T-cell (primary cell): ENCODE results near the gene ICAM5. TPM values are rescaled to one million over a fixed set of nuclear protein-coding genes. Genes with fewer than 3 reads are reported as not detected.

ENCODE experiments used
- ATAC-seq, 4 experiments: fragments of 200-7000 bp in 3 of 4; fragments of 150-1000 bp in 1 of 4; cut with Tn5 transposase; replicated peaks in 1 of 4; 1 replicate in 3 of 4; 2 replicates in 1 of 4; pipeline ENCODE4 v1.10.0; 2021; ENCODE audit warnings: moderate library complexity in 3 of 4, mild to moderate bottlenecking in 2 of 4, moderate number of reproducible peaks in 1 of 4
- CTCF ChIA-PET, 2 donors: fragments of 300-600 bp; sonication (Branson Sonifier 250); formaldehyde crosslinking; loops; one replicate each; lab custom pipeline; 2022; ENCODE audit warnings: antibody characterized with exemption in 2 of 2; lab: Charles Lee
- POLR2A ChIA-PET, 2 donors: fragments of 300-600 bp; sonication (Branson Sonifier 250); formaldehyde crosslinking; loops; one replicate each; lab custom pipeline; 2022; ENCODE audit warnings: antibody characterized with exemption in 2 of 2; lab: Charles Lee
- DNase-seq, 35 experiments: peaks; one replicate each; pipeline versions ENCODE4 v3.0.0 to v3.0.0-alpha.2; 2013 to 2023
- H3K27ac ChIP-seq: one replicate; pipeline ENCODE4 v1.5.1; 2013; ENCODE audit warnings: low read length
- H3K27me3 ChIP-seq, 2 experiments: replicated peaks in 1 of 2; 1 replicate in 1 of 2; 2 replicates in 1 of 2; pipeline versions ENCODE4 v1.6.1 to v1.7.0; 2013; ENCODE audit warnings: low read length in 1 of 2, mixed read lengths in 1 of 2; ENCODE audit not compliant: control insufficient read depth in 2 of 2, insufficient read depth in 2 of 2; ENCODE audit errors: extremely low read depth in 1 of 2
- H3K36me3 ChIP-seq, 2 donors: 1 replicate in 1 of 2; 2 replicates in 1 of 2; pipeline versions ENCODE4 v1.6.1 to v1.7.0; 2013; ENCODE audit warnings: low read length in 1 of 2; ENCODE audit not compliant: control insufficient read depth in 2 of 2, insufficient read depth in 1 of 2; ENCODE audit errors: extremely low read depth in 1 of 2
- H3K4me1 ChIP-seq, 2 experiments: 1 replicate in 1 of 2; 2 replicates in 1 of 2; pipeline versions ENCODE4 v1.6.1 to v1.7.0; 2013; ENCODE audit warnings: low read length in 2 of 2, mixed read lengths in 1 of 2; ENCODE audit not compliant: insufficient read depth in 2 of 2, control insufficient read depth in 1 of 2; ENCODE audit errors: extremely low read depth in 1 of 2
- H3K4me3 ChIP-seq, 2 donors: 1 replicate in 1 of 2; 2 replicates in 1 of 2; pipeline versions ENCODE4 v1.5.1 to v1.7.0; 2013; ENCODE audit warnings: mild to moderate bottlenecking in 2 of 2, low read length in 1 of 2, moderate library complexity in 1 of 2; ENCODE audit not compliant: control insufficient read depth in 1 of 2; ENCODE audit errors: extremely low read depth in 1 of 2
- H3K9me3 ChIP-seq: 2 replicates; pipeline ENCODE4 v1.7.0; 2013
- H3K27ac Mint-ChIP-seq, 2 donors: one replicate each; pipeline ENCODE4 v1.8.0; 2020 to 2021; ENCODE audit warnings: mild to moderate bottlenecking in 2 of 2, mixed read lengths in 2 of 2
- H3K27me3 Mint-ChIP-seq, 2 donors: one replicate each; pipeline ENCODE4 v1.8.0; 2021 to 2022; ENCODE audit warnings: mixed read lengths in 2 of 2
- H3K36me3 Mint-ChIP-seq: one replicate; pipeline ENCODE4 v1.8.0; 2021; ENCODE audit warnings: mixed read lengths
- H3K4me1 Mint-ChIP-seq, 3 donors: one replicate each; pipeline ENCODE4 v1.8.0; 2020 to 2022; ENCODE audit warnings: mixed read lengths in 3 of 3, mild to moderate bottlenecking in 1 of 3
- H3K4me3 Mint-ChIP-seq, 3 donors: one replicate each; pipeline ENCODE4 v1.8.0; 2020 to 2022; ENCODE audit warnings: mild to moderate bottlenecking in 3 of 3, mixed read lengths in 3 of 3, moderate library complexity in 3 of 3
- H3K9me3 Mint-ChIP-seq, 3 donors: one replicate each; pipeline ENCODE4 v1.8.0; 2020 to 2022; ENCODE audit warnings: mixed read lengths in 3 of 3
- WGBS: methylation state at CpG from one replicate; pipeline ENCODE4 v1.1.5; 2013; ENCODE audit warnings: missing lambda C conversion rate; ENCODE audit not compliant: insufficient coverage; 5-methylcytosine and 5-hydroxymethylcytosine counted together
- total RNA-seq, 35 experiments: library from RNA in 6 of 35; stranded (reverse) in 6 of 35; fragments of 120-200 nt in 1 of 35; gene quantifications; one replicate each; pipeline versions ENCODE4 v1.2.1 to v1.2.4 and lab custom pipeline; 2013 to 2026

ICAM5 gene
- total RNA-seq, 5 donors from 2014 or later (not counting 1 experiment from before 2014, with no cell fraction given) = 0.20 to 1.1 (median 0.59) TPM

DNA sequence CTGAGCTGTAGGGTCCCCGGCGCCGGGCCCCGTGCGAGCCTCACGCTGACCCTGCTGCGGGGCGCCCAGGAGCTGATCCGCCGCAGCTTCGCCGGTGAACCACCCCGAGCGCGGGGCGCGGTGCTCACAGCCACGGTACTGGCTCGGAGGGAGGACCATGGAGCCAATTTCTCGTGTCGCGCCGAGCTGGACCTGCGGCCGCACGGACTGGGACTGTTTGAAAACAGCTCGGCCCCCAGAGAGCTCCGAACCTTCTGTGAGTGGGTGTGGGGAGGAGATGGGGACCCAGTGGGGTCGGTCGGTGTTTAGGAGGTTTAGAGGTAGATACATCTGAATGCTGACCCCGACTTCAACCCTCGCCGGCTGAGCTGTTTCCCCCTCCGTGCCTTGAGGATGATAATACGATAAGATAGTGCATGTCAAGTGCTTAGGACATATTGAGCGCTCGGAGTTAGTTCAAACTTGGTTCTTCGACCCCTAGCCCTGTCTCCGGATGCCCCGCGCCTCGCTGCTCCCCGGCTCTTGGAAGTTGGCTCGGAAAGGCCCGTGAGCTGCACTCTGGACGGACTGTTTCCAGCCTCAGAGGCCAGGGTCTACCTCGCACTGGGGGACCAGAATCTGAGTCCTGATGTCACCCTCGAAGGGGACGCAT lies 1.9 kb downstream of the ICAM5 start:
- Mint-ChIP-seq H3K4me3 (peak overlapping the region; percentile 70 to 88 (median 73)), H3K4me1 (peaks cover 62 to 73% (median 70%) of the 10 kb centered on the region in 3 donors), H3K27me3 (peaks cover 33 to 78% of the 10 kb centered on the region in 2 donors), H3K27ac (peak overlapping the region in 1 of 2 donors; percentile 23), H3K9me3 (no peaks in the 10 kb centered on the region), H3K36me3 (no peaks in the 10 kb centered on the region)
- peaks cover 33 to 95% of the 10 kb centered on the region in 2 experiments for H3K4me1 ChIP-seq
- H3K27me3 ChIP-seq = peaks cover 15 to 97% of the 10 kb centered on the region in 2 experiments
- H3K36me3 ChIP-seq = no peaks in the 10 kb centered on the region
- ATAC-seq (peak in 1 of 4 experiments; percentile 4), DNase-seq (peak in 7 of 35 experiments; percentile 3 to 41 (median 16))
- H3K27ac ChIP-seq = no peak overlapping the region
- H3K9me3 ChIP-seq = no peaks in the 10 kb centered on the region
- H3K4me3 ChIP-seq = peak overlapping the region; percentile 39 to 49
- 2% methylated on average over 45 of the region's 49 CpGs for WGBS
- POLR2A ChIA-PET = interaction anchor here (0.6 kb wide), 2 partner anchors 20 to 164 kb away, joined by 5 to 11 read pairs; no protein-coding TSS in a partner anchor
- CTCF ChIA-PET = interaction anchor here in 1 of 2 donors (1.2 to 1.7 kb wide), 3 partner anchors 12 to 33 kb away, joined by 3 to 6 read pairs (median 4); partner anchors contain the start of gene ICAM1

GRCh38 chr19:10292206-10292788 lies 2.5 kb downstream of the ICAM5 start:
- H3K27ac ChIP-seq = no peak overlapping the region
- H3K27me3 ChIP-seq = peaks cover 15 to 93% of the 10 kb centered on the region in 2 experiments
- CTCF ChIA-PET = interaction anchor here in 1 of 2 donors (1.2 to 1.7 kb wide), 3 partner anchors 12 to 33 kb away, joined by 3 to 6 read pairs (median 4); partner anchors contain the start of gene ICAM1
- no peaks in the 10 kb centered on the region for H3K36me3 ChIP-seq
- 2% methylated on average over 36 of the region's 45 CpGs for WGBS
- H3K4me3 ChIP-seq = peak overlapping the region; percentile 39 to 67
- Mint-ChIP-seq H3K4me3 (peak overlapping the region; percentile 70 to 88 (median 73)), H3K36me3 (no peaks in the 10 kb centered on the region), H3K27ac (peak overlapping the region in 1 of 2 donors; percentile 16), H3K9me3 (no peaks in the 10 kb centered on the region), H3K4me1 (peaks cover 57 to 69% (median 66%) of the 10 kb centered on the region in 3 donors), H3K27me3 (peaks cover 33 to 78% of the 10 kb centered on the region in 2 donors)
- DNase-seq (peak in 29 of 35 experiments; percentile 31 to 74 (median 51)), ATAC-seq (peak; percentile 20 to 52 (median 26))
- H3K4me1 ChIP-seq = peaks cover 33 to 89% of the 10 kb centered on the region in 2 experiments
- POLR2A ChIA-PET = interaction anchor here in 1 of 2 donors (0.6 kb wide), 1 partner anchor 164 kb away, joined by 11 read pairs; no protein-coding TSS in a partner anchor
- no peaks in the 10 kb centered on the region for H3K9me3 ChIP-seq

DNA sequence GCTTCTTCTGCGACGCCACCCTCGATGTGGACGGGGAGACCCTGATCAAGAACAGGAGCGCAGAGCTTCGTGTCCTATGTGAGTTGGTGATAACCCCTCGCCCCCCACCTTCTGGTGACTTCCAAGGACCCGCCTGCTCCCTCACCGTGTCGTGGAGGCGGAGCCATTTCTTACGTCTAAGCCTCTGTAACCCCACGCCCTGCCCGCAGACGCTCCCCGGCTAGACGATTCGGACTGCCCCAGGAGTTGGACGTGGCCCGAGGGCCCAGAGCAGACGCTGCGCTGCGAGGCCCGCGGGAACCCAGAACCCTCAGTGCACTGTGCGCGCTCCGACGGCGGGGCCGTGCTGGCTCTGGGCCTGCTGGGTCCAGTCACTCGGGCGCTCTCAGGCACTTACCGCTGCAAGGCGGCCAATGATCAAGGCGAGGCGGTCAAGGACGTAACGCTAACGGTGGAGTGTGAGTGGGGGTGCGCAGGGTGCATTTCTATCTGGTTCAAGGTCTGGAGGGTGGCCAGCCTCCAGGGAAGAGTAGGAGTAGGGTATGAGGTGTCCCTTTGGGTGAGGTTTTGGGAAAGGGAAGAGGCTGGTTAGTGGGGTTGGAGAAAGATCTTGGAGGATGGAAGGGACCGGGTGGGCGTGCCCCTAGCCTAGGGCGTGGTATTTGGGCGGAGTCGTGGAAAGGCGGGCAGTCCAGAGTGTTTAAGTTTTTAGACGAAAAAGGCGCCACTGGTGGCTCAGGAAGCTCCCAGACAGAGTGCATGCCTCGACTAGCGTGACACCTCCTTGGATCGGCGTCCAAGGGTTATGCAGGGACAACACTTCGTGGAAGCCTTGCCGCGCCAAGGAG lies 3.3 kb downstream of the ICAM5 start:
- Histone ChIP-seq H3K36me3 (no peaks in the 10 kb centered on the region), H3K4me1 (peaks cover 28 to 82% of the 10 kb centered on the region in 2 experiments), H3K9me3 (no peaks in the 10 kb centered on the region), H3K27ac (no peak overlapping the region), H3K27me3 (peaks cover 15 to 86% of the 10 kb centered on the region in 2 experiments), H3K4me3 (peak overlapping the region; percentile 26 to 67)
- Mint-ChIP-seq H3K27me3 (peaks cover 33 to 71% of the 10 kb centered on the region in 2 donors), H3K27ac (peak overlapping the region in 1 of 2 donors; percentile 61), H3K9me3 (no peaks in the 10 kb centered on the region), H3K36me3 (no peaks in the 10 kb centered on the region), H3K4me1 (peaks cover 50 to 62% (median 59%) of the 10 kb centered on the region in 3 donors), H3K4me3 (peak overlapping the region; percentile 67 to 88 (median 70))
- 27% methylated on average over 55 of the region's 56 CpGs for WGBS
- ChIA-PET POLR2A (no interaction called here), CTCF (interaction anchor here in 1 of 2 donors (1.2 to 1.4 kb wide), 2 partner anchors 13 to 34 kb away, joined by 3 to 4 read pairs; no protein-coding TSS in a partner anchor)
- no peak for ATAC-seq
- peak in 2 of 35 experiments; percentile 15 to 34 for DNase-seq

- H3K4me3 Mint-ChIP-seq = peak overlapping the region in 1 of 3 donors; percentile 88
- H3K4me3 ChIP-seq = no peak overlapping the region
- peaks cover 46 to 56% (median 54%) of the 10 kb centered on the region in 3 donors for H3K4me1 Mint-ChIP-seq
- no peak for DNase-seq
- H3K36me3 ChIP-seq = no peaks in the 10 kb centered on the region
- peaks cover 13 to 78% of the 10 kb centered on the region in 2 experiments for H3K27me3 ChIP-seq
- no peak for ATAC-seq
- no peaks in the 10 kb centered on the region for H3K9me3 ChIP-seq
- ChIA-PET POLR2A (no interaction called here), CTCF (interaction anchor here in 1 of 2 donors (0.5 kb wide), 1 partner anchor 61 kb away, joined by 5 read pairs; no protein-coding TSS in a partner anchor)
- no peaks in the 10 kb centered on the region for H3K36me3 Mint-ChIP-seq
- 29% methylated on average over 42 of the region's 49 CpGs for WGBS
- H3K9me3 Mint-ChIP-seq = no peaks in the 10 kb centered on the region
- H3K27me3 Mint-ChIP-seq = peaks cover 30 to 65% of the 10 kb centered on the region in 2 donors
- H3K27ac Mint-ChIP-seq = peak overlapping the region in 1 of 2 donors; percentile 61
- H3K27ac ChIP-seq = no peak overlapping the region
- H3K4me1 ChIP-seq = peaks cover 27 to 74% of the 10 kb centered on the region in 2 experiments
Measured at GRCh38 chr19:10293637-10294367, 4.0 kb downstream of the ICAM5 start.

GRCh38 chr19:10294368-10294697 lies 4.6 kb downstream of the ICAM5 start:
- H3K36me3 Mint-ChIP-seq = no peaks in the 10 kb centered on the region
- ChIA-PET POLR2A (no interaction called here), CTCF (no interaction called here)
- Histone ChIP-seq H3K4me3 (no peak overlapping the region), H3K36me3 (no peaks in the 10 kb centered on the region), H3K27ac (no peak overlapping the region), H3K4me1 (peaks cover 23 to 69% of the 10 kb centered on the region in 2 experiments), H3K9me3 (no peaks in the 10 kb centered on the region), H3K27me3 (peaks cover 13 to 72% of the 10 kb centered on the region in 2 experiments)
- no peak for ATAC-seq
- H3K27ac Mint-ChIP-seq = no peak overlapping the region
- H3K9me3 Mint-ChIP-seq = no peaks in the 10 kb centered on the region
- peaks cover 29 to 60% of the 10 kb centered on the region in 2 donors for H3K27me3 Mint-ChIP-seq
- no peak for DNase-seq
- peak overlapping the region in 1 of 3 donors; percentile 88 for H3K4me3 Mint-ChIP-seq
- 24% methylated on average over 18 of the region's 25 CpGs for WGBS
- H3K4me1 Mint-ChIP-seq = peaks cover 41 to 51% (median 48%) of the 10 kb centered on the region in 3 donors
